ENCODE measurements around the gene TMIGD1. TPM values are rescaled to one million over a fixed set of nuclear protein-coding genes. Genes with fewer than 3 reads are reported as not detected.

TMIGD1 gene
- total and polyA plus RNA-seq, 5 donors from 2014 or later: not detected

DNA sequence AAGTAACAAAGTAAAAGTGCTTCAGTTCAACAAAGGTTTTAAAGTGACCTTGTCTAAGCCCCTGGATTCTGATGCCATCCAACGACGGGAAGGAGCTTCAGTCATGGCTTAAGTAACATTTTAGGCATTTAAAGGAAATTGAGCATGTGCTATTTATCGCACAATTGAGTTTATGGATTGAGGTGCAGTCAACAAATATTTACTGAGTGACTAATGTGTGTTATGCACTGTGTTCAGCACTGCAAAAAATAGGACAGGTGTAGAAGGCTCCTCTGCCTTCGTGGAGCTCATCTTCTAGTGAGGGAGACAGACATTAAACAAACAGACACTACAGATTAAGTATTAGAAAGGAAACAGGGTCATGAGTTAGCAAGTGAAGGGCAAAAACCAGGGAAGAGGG, 12.5 kb downstream of the TMIGD1 start:
- peaks cover 2% of the 10 kb centered on the region for H3K27me3 ChIP-seq (ENCODE audit: control insufficient read depth, insufficient read depth, low read length)
- Mint-ChIP-seq H3K27me3 (peaks cover 20% of the 10 kb centered on the region), H3K27ac (no peak overlapping the region), H3K4me1 (peaks cover 0 to 15% (median 11%) of the 10 kb centered on the region in 4 donors), H3K9me3 (no peaks in the 10 kb centered on the region), H3K36me3 (no peaks in the 10 kb centered on the region), H3K4me3 (no peak overlapping the region)
- H3K4me3 ChIP-seq (ENCODE audit: low read depth, low read length): no peak overlapping the region
- H3K27ac ChIP-seq (ENCODE audit: insufficient read depth, low read length, poor library complexity, severe bottlenecking): no peak overlapping the region
- peaks cover 5% of the 10 kb centered on the region for H3K4me1 ChIP-seq (ENCODE audit: control insufficient read depth, insufficient read depth, low read length, poor library complexity, severe bottlenecking)
- H3K9me3 ChIP-seq (ENCODE audit: control insufficient read depth in 2 of 2, low read length in 2 of 2): no peaks in the 10 kb centered on the region
- DNase-seq (no peak), ATAC-seq (ENCODE audit: low read depth in 2 of 2) (no peak)
- H3K36me3 ChIP-seq (ENCODE audit: control insufficient read depth, insufficient read depth, low read length): no peaks in the 10 kb centered on the region

DNA sequence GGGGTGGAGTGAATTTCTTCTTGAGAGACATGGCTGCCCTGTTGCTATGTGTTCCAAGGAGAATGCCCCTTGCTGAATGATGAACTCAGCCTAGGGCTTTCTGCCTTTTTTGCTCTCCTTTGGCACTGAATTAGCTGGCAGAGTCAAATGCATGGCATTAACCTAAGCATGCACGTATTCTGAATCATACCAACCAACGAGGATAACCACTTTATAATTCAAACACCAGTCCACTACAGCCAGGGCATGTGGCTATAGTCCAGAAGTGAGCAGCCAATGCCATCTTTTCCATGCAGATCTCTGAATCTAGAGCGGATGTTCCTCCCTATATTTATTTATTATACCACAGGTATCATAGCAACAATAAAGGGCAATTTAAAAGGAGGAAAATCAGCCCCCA, 15.7 kb downstream of the TMIGD1 start:
- Mint-ChIP-seq H3K4me3 (no peak overlapping the region), H3K27me3 (peaks cover 22% of the 10 kb centered on the region), H3K27ac (peak overlapping the region in 1 of 3 donors; percentile 14), H3K9me3 (no peaks in the 10 kb centered on the region), H3K36me3 (no peaks in the 10 kb centered on the region), H3K4me1 (peaks cover 0 to 3% (median 3%) of the 10 kb centered on the region in 4 donors)
- H3K4me3 ChIP-seq (ENCODE audit: low read depth, low read length): no peak overlapping the region
- H3K36me3 ChIP-seq (ENCODE audit: control insufficient read depth, insufficient read depth, low read length): no peaks in the 10 kb centered on the region
- no peak overlapping the region for H3K27ac ChIP-seq (ENCODE audit: insufficient read depth, low read length, poor library complexity, severe bottlenecking)
- ATAC-seq (ENCODE audit: low read depth in 2 of 2) (no peak), DNase-seq (no peak)
- H3K4me1 ChIP-seq (ENCODE audit: control insufficient read depth, insufficient read depth, low read length, poor library complexity, severe bottlenecking): no peaks in the 10 kb centered on the region
- H3K27me3 ChIP-seq (ENCODE audit: control insufficient read depth, insufficient read depth, low read length): peaks cover 3% of the 10 kb centered on the region
- no peaks in the 10 kb centered on the region for H3K9me3 ChIP-seq (ENCODE audit: control insufficient read depth in 2 of 2, low read length in 2 of 2)

DNA sequence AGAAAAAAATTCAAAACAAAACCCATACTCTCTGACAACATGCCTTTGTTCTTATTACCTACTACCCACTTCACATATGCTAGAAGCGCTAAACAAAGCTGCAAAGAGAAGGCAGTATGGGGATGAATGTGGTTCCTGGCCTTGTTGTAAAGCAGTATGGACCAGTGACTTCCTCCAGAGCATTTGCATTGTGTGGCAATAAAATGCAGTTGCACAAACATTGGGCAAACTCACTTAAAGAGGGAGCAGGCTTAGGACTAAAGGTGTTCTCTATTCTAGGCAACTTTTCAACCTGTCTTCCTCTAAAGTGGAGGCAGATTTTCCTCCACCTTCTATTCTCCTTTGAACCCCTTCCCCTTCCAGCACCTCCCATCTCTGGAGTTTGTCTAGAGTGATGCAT, 17.1 kb downstream of the TMIGD1 start:
- H3K27ac ChIP-seq (ENCODE audit: insufficient read depth, low read length, poor library complexity, severe bottlenecking): no peak overlapping the region
- peaks cover 3% of the 10 kb centered on the region for H3K27me3 ChIP-seq (ENCODE audit: control insufficient read depth, insufficient read depth, low read length)
- Mint-ChIP-seq H3K36me3 (no peaks in the 10 kb centered on the region), H3K4me1 (peaks cover 0 to 2% (median 0%) of the 10 kb centered on the region in 4 donors), H3K27me3 (peaks cover 28% of the 10 kb centered on the region), H3K27ac (no peak overlapping the region), H3K9me3 (no peaks in the 10 kb centered on the region), H3K4me3 (no peak overlapping the region)
- H3K4me1 ChIP-seq (ENCODE audit: control insufficient read depth, insufficient read depth, low read length, poor library complexity, severe bottlenecking): no peaks in the 10 kb centered on the region
- no peak overlapping the region for H3K4me3 ChIP-seq (ENCODE audit: low read depth, low read length)
- no peaks in the 10 kb centered on the region for H3K9me3 ChIP-seq (ENCODE audit: control insufficient read depth in 2 of 2, low read length in 2 of 2)
- H3K36me3 ChIP-seq (ENCODE audit: control insufficient read depth, insufficient read depth, low read length): no peaks in the 10 kb centered on the region
- ATAC-seq (ENCODE audit: low read depth in 2 of 2) (no peak), DNase-seq (no peak)

DNA sequence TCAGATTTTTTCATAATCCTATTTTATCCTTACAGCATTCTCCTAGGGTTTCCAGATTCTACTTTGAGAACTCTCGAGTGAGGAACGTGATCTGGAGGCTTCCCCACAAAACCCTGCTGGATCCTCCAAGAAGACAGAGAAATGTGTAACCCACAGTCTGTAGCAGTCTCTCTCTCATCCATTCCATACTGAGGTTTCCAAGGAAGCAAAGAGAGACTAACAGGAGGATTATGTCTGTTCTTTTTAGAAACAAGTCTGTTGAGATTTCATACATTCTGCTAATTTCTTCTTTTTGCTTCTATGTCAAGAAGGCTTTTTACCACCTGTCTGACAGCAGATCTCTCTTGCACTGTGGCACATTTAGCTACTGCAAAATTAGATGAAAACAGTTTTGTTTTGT, 18.8 kb downstream of the TMIGD1 start:
- DNase-seq (no peak), ATAC-seq (ENCODE audit: low read depth in 2 of 2) (no peak)
- Histone ChIP-seq H3K27me3 (ENCODE audit: control insufficient read depth, insufficient read depth, low read length) (peaks cover 3% of the 10 kb centered on the region), H3K9me3 (ENCODE audit: control insufficient read depth in 2 of 2, low read length in 2 of 2) (no peaks in the 10 kb centered on the region), H3K36me3 (ENCODE audit: control insufficient read depth, insufficient read depth, low read length) (no peaks in the 10 kb centered on the region), H3K27ac (ENCODE audit: insufficient read depth, low read length, poor library complexity, severe bottlenecking) (no peak overlapping the region), H3K4me1 (ENCODE audit: control insufficient read depth, insufficient read depth, low read length, poor library complexity, severe bottlenecking) (no peaks in the 10 kb centered on the region), H3K4me3 (ENCODE audit: low read depth, low read length) (no peak overlapping the region)
- no peaks in the 10 kb centered on the region for H3K36me3 Mint-ChIP-seq
- H3K4me3 Mint-ChIP-seq: no peak overlapping the region
- H3K9me3 Mint-ChIP-seq: no peaks in the 10 kb centered on the region
- H3K27ac Mint-ChIP-seq: no peak overlapping the region
- H3K4me1 Mint-ChIP-seq: peaks cover 0 to 2% (median 0%) of the 10 kb centered on the region in 4 donors
- peaks cover 28% of the 10 kb centered on the region for H3K27me3 Mint-ChIP-seq

DNA sequence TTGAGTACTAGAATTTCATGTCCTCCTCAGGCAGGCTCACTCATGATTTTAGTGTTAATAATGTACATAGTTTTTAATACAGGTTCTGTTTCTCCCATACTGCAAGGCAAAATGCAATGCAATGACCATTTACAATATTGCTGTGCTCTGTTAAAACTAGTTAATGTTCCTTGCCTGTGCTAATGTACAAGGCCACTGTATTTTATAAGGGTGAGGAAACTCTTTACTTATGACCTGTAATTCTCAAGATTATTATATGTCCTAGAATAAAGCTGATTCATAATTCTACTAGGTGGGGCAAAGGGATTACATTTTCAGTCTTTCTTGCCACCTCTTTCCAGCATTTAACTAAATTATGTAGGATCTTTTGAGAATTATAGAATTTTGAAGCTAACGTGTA, 19.4 kb downstream of the TMIGD1 start:
- Histone ChIP-seq H3K27ac (ENCODE audit: insufficient read depth, low read length, poor library complexity, severe bottlenecking) (no peak overlapping the region), H3K27me3 (ENCODE audit: control insufficient read depth, insufficient read depth, low read length) (peaks cover 3% of the 10 kb centered on the region), H3K9me3 (ENCODE audit: control insufficient read depth in 2 of 2, low read length in 2 of 2) (no peaks in the 10 kb centered on the region), H3K4me3 (ENCODE audit: low read depth, low read length) (no peak overlapping the region), H3K36me3 (ENCODE audit: control insufficient read depth, insufficient read depth, low read length) (no peaks in the 10 kb centered on the region), H3K4me1 (ENCODE audit: control insufficient read depth, insufficient read depth, low read length, poor library complexity, severe bottlenecking) (no peaks in the 10 kb centered on the region)
- no peaks in the 10 kb centered on the region for H3K36me3 Mint-ChIP-seq
- H3K9me3 Mint-ChIP-seq: no peaks in the 10 kb centered on the region
- no peak overlapping the region for H3K4me3 Mint-ChIP-seq
- ATAC-seq (ENCODE audit: low read depth in 2 of 2) (no peak), DNase-seq (no peak)
- H3K27me3 Mint-ChIP-seq: peaks cover 28% of the 10 kb centered on the region
- H3K27ac Mint-ChIP-seq: no peak overlapping the region
- H3K4me1 Mint-ChIP-seq: peaks cover 0 to 2% (median 0%) of the 10 kb centered on the region in 4 donors

DNA sequence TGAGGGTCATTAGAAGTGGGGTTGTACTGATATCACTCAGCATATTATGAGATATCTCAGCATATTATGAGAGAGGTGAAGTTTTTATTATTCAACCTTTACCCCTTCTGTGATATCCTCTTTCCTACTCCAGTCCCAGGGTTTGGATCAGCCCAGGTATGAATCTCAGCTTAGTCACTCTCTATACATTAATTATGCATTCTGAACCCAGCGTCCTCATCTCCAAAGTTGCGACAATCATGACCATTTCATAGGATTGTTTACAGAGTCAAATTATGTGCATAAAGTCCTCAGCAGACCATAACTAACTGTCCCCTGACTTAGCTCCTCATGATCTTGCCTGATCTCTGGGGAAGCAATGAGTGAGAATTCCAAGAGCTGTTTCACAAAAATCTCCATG, 21.6 kb downstream of the TMIGD1 start:
- no peak overlapping the region for H3K4me3 Mint-ChIP-seq
- Histone ChIP-seq H3K36me3 (ENCODE audit: control insufficient read depth, insufficient read depth, low read length) (no peaks in the 10 kb centered on the region), H3K27ac (ENCODE audit: insufficient read depth, low read length, poor library complexity, severe bottlenecking) (no peak overlapping the region), H3K27me3 (ENCODE audit: control insufficient read depth, insufficient read depth, low read length) (peaks cover 3% of the 10 kb centered on the region), H3K4me1 (ENCODE audit: control insufficient read depth, insufficient read depth, low read length, poor library complexity, severe bottlenecking) (no peaks in the 10 kb centered on the region), H3K4me3 (ENCODE audit: low read depth, low read length) (no peak overlapping the region), H3K9me3 (ENCODE audit: control insufficient read depth in 2 of 2, low read length in 2 of 2) (no peaks in the 10 kb centered on the region)
- H3K27ac Mint-ChIP-seq: no peak overlapping the region
- no peak for DNase-seq
- H3K27me3 Mint-ChIP-seq: peaks cover 33% of the 10 kb centered on the region
- no peak for ATAC-seq (ENCODE audit: low read depth in 2 of 2)
- no peaks in the 10 kb centered on the region for H3K9me3 Mint-ChIP-seq
- H3K36me3 Mint-ChIP-seq: no peaks in the 10 kb centered on the region
- no peaks in the 10 kb centered on the region for H3K4me1 Mint-ChIP-seq

DNA sequence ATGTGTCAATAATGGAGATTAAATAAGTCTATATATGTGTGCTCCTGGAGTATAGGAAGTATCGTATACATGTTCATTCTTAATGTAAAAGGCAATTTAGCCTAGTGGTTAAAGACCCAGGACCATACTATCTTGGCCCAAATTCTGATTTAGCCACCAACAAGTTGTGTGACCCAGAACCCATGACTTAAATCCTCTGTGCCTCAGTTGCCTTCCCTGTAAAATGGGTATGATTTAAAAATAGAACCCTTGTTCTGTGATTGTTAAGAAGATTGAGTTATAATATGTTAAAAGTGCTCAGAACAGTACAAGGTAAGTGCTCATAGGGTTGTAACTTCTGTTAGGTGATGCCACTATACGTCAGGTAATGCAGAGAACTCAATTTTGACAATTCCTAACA, 23.3 kb downstream of the TMIGD1 start:
- no peaks in the 10 kb centered on the region for H3K36me3 Mint-ChIP-seq
- no peak overlapping the region for H3K27ac Mint-ChIP-seq
- H3K4me3 Mint-ChIP-seq: no peak overlapping the region
- Histone ChIP-seq H3K4me1 (ENCODE audit: control insufficient read depth, insufficient read depth, low read length, poor library complexity, severe bottlenecking) (no peaks in the 10 kb centered on the region), H3K27ac (ENCODE audit: insufficient read depth, low read length, poor library complexity, severe bottlenecking) (no peak overlapping the region), H3K9me3 (ENCODE audit: control insufficient read depth in 2 of 2, low read length in 2 of 2) (no peaks in the 10 kb centered on the region), H3K27me3 (ENCODE audit: control insufficient read depth, insufficient read depth, low read length) (peaks cover 3% of the 10 kb centered on the region), H3K4me3 (ENCODE audit: low read depth, low read length) (no peak overlapping the region), H3K36me3 (ENCODE audit: control insufficient read depth, insufficient read depth, low read length) (no peaks in the 10 kb centered on the region)
- no peaks in the 10 kb centered on the region for H3K4me1 Mint-ChIP-seq
- H3K27me3 Mint-ChIP-seq: peaks cover 36% of the 10 kb centered on the region
- ATAC-seq (ENCODE audit: low read depth in 2 of 2): no peak
- no peak for DNase-seq
- H3K9me3 Mint-ChIP-seq: peaks cover 0 to 2% (median 0%) of the 10 kb centered on the region in 7 donors

DNA sequence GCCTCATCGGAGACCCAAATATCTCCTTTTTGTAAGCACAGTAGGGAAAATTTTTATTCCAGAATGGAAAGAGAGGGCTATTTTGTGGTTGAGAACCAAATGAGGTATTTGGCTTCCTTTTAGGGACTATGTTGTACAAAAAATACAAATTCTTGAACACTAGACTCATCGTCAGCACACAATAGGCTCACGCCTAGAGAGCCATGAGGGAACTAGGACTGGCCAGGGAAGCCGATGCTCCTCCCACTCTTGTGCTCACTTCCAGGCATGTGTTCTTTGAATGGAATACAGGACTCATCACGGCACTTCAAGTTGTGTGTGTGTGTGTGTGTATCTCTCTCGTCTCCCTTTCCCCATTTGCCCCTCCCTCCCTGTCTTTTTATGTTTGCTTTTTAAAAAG, 24.3 kb downstream of the TMIGD1 start:
- peaks cover 29% of the 10 kb centered on the region for H3K27me3 Mint-ChIP-seq
- H3K27me3 ChIP-seq (ENCODE audit: control insufficient read depth, insufficient read depth, low read length): no peaks in the 10 kb centered on the region
- H3K9me3 Mint-ChIP-seq: peaks cover 0 to 2% (median 0%) of the 10 kb centered on the region in 7 donors
- H3K4me1 Mint-ChIP-seq: no peaks in the 10 kb centered on the region
- H3K9me3 ChIP-seq (ENCODE audit: control insufficient read depth in 2 of 2, low read length in 2 of 2): no peaks in the 10 kb centered on the region
- no peak overlapping the region for H3K27ac ChIP-seq (ENCODE audit: insufficient read depth, low read length, poor library complexity, severe bottlenecking)
- H3K27ac Mint-ChIP-seq: no peak overlapping the region
- H3K36me3 ChIP-seq (ENCODE audit: control insufficient read depth, insufficient read depth, low read length): no peaks in the 10 kb centered on the region
- H3K4me3 Mint-ChIP-seq: no peak overlapping the region
- DNase-seq: no peak
- no peak for ATAC-seq (ENCODE audit: low read depth in 2 of 2)
- H3K4me1 ChIP-seq (ENCODE audit: control insufficient read depth, insufficient read depth, low read length, poor library complexity, severe bottlenecking): no peaks in the 10 kb centered on the region
- no peak overlapping the region for H3K4me3 ChIP-seq (ENCODE audit: low read depth, low read length)
- H3K36me3 Mint-ChIP-seq: no peaks in the 10 kb centered on the region
